ENCODE data around the gene PPP1R9B.

The PPP1R9B gene

DNA sequence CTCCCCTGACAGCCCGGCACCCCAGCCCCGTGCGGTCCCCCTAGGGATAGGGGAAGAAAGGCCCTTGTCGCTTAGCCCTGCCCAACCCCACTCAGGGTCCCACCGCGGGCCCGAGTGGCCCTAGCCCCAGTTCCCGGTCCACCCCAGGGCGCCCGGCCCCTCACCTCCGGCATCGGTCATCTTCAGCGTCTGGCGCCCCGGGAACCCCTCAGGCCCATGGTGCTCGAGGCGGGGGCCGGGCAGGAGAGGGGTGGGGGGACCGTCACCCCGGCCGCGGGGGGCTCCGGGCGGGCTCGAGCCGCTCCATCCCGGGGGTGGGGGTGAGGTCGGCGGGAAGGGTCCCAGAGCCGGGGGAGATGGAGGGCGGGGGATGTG is 21.1 kb downstream of the PPP1R9B start:
- Histone ChIP-seq H3K9me3 (ENCODE audit: control insufficient read depth in 2 of 2, low read length in 2 of 2) (no peaks in the 10 kb centered on the region), H3K36me3 (ENCODE audit: control insufficient read depth in 2 of 2, insufficient read depth in 2 of 2, low read length in 2 of 2) (no peaks in the 10 kb centered on the region), H3K27me3 (ENCODE audit: control insufficient read depth in 1 of 2, insufficient read depth in 2 of 2, low read length in 2 of 2) (peaks cover 2 to 14% of the 10 kb centered on the region in 2 donors), H3K4me1 (ENCODE audit: control insufficient read depth, insufficient read depth, low read length) (peaks cover 31% of the 10 kb centered on the region), H3K27ac (ENCODE audit: low read length) (no peak overlapping the region), H3K9ac (ENCODE audit: low read length in 2 of 2) (no peak overlapping the region), H3K4me3 (ENCODE audit: low read length in 2 of 2) (peak overlapping the region in 1 of 2 donors; percentile 63)

DNA sequence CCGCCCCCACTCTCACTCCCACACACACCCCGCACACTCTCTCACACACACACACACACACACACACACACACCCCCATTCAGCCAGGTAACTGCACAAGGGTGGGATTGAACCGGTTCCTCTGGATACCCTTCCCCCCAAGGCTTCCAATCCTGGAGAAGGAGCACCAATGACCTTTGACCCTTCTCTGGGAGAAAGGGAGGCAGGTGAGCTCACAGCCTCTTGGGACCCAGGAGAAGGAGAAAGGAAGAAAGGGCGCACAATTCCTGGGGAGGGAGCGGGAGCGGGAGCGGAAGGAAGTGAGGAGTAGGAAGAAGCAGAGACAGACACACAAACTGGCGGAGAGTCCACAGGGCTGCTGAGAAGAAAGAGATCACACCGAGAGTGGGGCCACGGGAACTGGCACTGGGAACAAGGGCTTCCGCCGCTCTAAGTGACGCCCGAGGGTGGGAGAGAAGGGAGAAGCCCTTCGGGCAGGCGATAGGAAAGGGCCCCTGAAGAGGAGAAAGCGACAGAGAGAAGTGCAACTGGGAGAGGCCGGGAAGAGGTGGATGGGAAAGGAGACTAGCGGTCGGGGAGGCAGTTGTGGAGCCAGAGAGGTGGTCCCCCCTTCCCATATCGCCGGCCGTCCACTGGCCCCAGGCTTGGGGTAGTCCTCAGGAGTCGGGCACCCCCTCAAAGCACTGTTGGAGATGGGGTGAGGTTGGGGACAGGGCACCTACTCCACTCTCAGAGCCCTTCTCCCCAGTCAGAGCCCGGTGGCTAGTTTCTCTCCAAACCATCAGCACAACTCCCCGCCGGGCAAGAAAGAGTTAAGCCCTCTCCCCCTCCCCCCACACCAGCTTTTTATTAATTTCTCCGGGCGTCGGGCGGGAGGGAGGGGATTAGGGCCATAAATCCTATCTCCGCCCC is 21.8 kb downstream of the PPP1R9B start:
- no peak overlapping the region for H3K27ac ChIP-seq (ENCODE audit: low read length)

DNA sequence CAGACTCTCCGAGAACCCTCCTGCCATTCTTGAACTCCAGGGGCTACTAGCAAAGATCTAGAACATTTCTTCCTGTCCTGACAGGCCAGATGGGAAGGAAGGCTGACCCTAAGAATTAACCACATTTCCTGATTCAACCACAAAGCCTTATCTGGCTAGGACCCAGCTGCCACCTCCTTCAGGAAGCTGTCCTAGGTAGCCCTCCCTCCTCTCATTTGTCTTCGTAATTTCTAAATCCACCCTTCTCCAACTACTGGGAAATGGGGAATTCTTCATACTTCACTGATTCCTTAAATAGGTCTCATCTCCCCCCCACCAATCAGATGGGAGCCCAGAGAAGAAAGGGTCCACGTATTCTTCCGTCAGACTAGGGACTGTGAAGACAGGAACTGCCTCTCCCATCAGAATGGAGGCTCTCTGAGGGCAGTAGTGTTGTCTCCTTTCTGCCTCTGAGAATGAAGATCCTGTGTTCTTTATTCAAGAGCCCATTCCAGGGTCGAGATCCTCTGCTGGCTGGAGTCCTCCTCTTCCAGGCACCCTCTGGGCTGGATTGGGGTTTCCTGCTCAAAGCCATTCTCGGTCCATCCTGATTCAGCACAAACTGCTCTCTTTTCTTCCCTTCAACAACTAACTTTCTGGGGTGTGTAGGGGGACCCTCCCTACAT is 22.6 kb downstream of the PPP1R9B start:
- Histone ChIP-seq H3K27me3 (ENCODE audit: control insufficient read depth in 1 of 2, insufficient read depth in 2 of 2, low read length in 2 of 2) (peaks cover 2 to 14% of the 10 kb centered on the region in 2 donors), H3K9me3 (ENCODE audit: control insufficient read depth in 2 of 2, low read length in 2 of 2) (no peaks in the 10 kb centered on the region), H3K36me3 (ENCODE audit: control insufficient read depth in 2 of 2, insufficient read depth in 2 of 2, low read length in 2 of 2) (no peaks in the 10 kb centered on the region), H3K9ac (ENCODE audit: low read length in 2 of 2) (no peak overlapping the region), H3K4me3 (ENCODE audit: low read length in 2 of 2) (no peak overlapping the region), H3K4me1 (ENCODE audit: control insufficient read depth, insufficient read depth, low read length) (peaks cover 28% of the 10 kb centered on the region), H3K27ac (ENCODE audit: low read length) (no peak overlapping the region)

More for the DNA sequence above, 21.8 kb downstream of the PPP1R9B start:
- peaks cover 2 to 14% of the 10 kb centered on the region in 2 donors for H3K27me3 ChIP-seq (ENCODE audit: control insufficient read depth in 1 of 2, insufficient read depth in 2 of 2, low read length in 2 of 2)
- peaks cover 32% of the 10 kb centered on the region for H3K4me1 ChIP-seq (ENCODE audit: control insufficient read depth, insufficient read depth, low read length)
- peak overlapping the region in 1 of 2 donors; percentile 36 for H3K9ac ChIP-seq (ENCODE audit: low read length in 2 of 2)
- H3K36me3 ChIP-seq (ENCODE audit: control insufficient read depth in 2 of 2, insufficient read depth in 2 of 2, low read length in 2 of 2), result no peaks in the 10 kb centered on the region
- no peaks in the 10 kb centered on the region for H3K9me3 ChIP-seq (ENCODE audit: control insufficient read depth in 2 of 2, low read length in 2 of 2)
- peak overlapping the region in 1 of 2 donors; percentile 61 for H3K4me3 ChIP-seq (ENCODE audit: low read length in 2 of 2)

DNA sequence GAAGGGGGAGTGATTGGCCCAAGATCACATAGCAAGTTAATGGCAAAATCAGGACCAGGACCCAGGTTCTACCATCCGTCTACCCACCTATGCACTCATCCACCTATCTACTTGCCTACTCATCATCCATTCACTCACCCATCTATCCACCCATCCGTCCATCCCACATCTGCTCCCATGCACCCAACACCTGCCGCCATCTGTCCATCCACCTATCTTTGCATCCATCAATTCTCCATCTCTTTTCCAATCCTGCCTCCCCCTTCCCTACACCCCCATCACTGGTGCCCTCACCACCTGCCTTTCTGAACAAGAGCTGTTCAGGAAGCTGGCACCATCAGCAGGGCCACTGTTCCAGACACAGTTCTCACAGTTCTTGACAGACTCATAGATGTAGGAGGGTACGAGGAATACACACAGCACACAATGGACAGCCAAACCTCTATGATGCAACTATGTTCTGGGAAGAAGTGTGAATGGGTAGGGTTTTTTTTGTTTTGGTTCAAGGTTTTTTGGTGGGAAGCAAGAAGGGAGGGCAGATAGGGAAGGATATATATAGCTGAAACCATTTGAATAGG is 25.0 kb downstream of the PPP1R9B start:
- Histone ChIP-seq H3K27me3 (ENCODE audit: control insufficient read depth in 1 of 2, insufficient read depth in 2 of 2, low read length in 2 of 2) (peaks cover 2 to 14% of the 10 kb centered on the region in 2 donors), H3K9me3 (ENCODE audit: control insufficient read depth in 2 of 2, low read length in 2 of 2) (no peaks in the 10 kb centered on the region), H3K9ac (ENCODE audit: low read length in 2 of 2) (no peak overlapping the region), H3K4me3 (ENCODE audit: low read length in 2 of 2) (no peak overlapping the region), H3K36me3 (ENCODE audit: control insufficient read depth in 2 of 2, insufficient read depth in 2 of 2, low read length in 2 of 2) (no peaks in the 10 kb centered on the region), H3K27ac (ENCODE audit: low read length) (no peak overlapping the region), H3K4me1 (ENCODE audit: control insufficient read depth, insufficient read depth, low read length) (peaks cover 17% of the 10 kb centered on the region)

DNA sequence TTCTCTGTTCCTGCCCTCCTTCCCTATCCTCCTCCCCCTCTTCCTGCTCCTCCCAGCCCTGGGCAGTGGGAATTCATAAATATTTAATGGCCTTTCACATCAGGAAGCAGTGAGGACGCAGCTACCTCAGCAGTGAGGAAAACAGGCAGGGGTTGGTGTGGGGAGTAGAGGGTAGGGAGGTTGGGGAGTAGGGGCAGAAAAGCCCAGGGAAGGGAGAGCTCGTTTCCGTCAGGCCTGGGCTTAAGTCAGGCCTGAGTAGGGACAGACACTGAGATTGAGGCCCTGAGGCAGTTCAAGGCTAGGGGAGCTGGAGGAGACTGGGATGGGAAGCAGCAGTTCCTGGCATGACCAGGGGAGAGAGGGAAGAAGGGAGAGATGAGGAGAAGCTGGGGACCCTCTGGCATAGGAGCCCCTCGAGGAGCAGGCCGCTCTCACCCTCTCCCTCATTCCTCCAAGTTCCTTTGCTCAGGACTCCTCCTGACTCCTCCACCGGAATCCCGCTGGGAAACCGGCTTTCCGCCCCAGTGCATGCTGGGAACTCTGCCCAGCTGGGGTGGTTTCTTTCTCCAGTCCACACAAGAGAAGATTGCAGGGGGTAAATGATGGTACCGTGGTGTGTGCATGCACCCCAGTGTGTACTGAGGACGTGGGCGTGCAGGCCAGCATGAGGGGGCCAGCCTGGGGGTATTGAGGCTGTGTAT is 26.7 kb downstream of the PPP1R9B start:
- Histone ChIP-seq H3K27me3 (ENCODE audit: control insufficient read depth in 1 of 2, insufficient read depth in 2 of 2, low read length in 2 of 2) (peaks cover under 1 to 4% of the 10 kb centered on the region in 2 donors), H3K36me3 (ENCODE audit: control insufficient read depth in 2 of 2, insufficient read depth in 2 of 2, low read length in 2 of 2) (no peaks in the 10 kb centered on the region), H3K27ac (ENCODE audit: low read length) (peak overlapping the region; percentile 53), H3K9ac (ENCODE audit: low read length in 2 of 2) (peak overlapping the region in 1 of 2 donors; percentile 58), H3K4me3 (ENCODE audit: low read length in 2 of 2) (no peak overlapping the region), H3K4me1 (ENCODE audit: control insufficient read depth, insufficient read depth, low read length) (peaks cover 11% of the 10 kb centered on the region), H3K9me3 (ENCODE audit: control insufficient read depth in 2 of 2, low read length in 2 of 2) (no peaks in the 10 kb centered on the region)

DNA sequence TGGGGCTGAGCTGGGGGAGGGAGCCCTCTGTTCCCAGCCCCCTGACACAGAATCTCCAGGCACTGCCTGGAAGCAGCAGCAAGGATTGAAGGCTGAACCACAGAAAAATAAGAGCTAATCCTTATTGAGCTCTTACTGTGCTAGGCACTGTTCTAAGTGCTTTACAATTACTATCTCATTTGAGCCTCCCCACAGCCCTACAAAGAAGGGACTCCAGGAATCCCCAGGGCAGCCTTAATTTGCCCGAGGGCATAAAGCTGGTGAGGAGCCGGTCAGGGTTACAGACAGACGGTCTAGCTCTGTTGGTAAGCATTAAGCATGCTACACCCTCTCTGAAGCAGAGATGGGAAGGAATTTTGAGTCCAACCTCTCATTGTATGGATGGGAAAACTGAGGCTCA is 27.5 kb downstream of the PPP1R9B start:
- Histone ChIP-seq H3K27ac (ENCODE audit: low read length) (peak overlapping the region; percentile 53), H3K36me3 (ENCODE audit: control insufficient read depth in 2 of 2, insufficient read depth in 2 of 2, low read length in 2 of 2) (no peaks in the 10 kb centered on the region), H3K9ac (ENCODE audit: low read length in 2 of 2) (no peak overlapping the region), H3K9me3 (ENCODE audit: control insufficient read depth in 2 of 2, low read length in 2 of 2) (no peaks in the 10 kb centered on the region), H3K27me3 (ENCODE audit: control insufficient read depth in 1 of 2, insufficient read depth in 2 of 2, low read length in 2 of 2) (no peaks in the 10 kb centered on the region), H3K4me1 (ENCODE audit: control insufficient read depth, insufficient read depth, low read length) (peaks cover 15% of the 10 kb centered on the region), H3K4me3 (ENCODE audit: low read length in 2 of 2) (no peak overlapping the region)

DNA sequence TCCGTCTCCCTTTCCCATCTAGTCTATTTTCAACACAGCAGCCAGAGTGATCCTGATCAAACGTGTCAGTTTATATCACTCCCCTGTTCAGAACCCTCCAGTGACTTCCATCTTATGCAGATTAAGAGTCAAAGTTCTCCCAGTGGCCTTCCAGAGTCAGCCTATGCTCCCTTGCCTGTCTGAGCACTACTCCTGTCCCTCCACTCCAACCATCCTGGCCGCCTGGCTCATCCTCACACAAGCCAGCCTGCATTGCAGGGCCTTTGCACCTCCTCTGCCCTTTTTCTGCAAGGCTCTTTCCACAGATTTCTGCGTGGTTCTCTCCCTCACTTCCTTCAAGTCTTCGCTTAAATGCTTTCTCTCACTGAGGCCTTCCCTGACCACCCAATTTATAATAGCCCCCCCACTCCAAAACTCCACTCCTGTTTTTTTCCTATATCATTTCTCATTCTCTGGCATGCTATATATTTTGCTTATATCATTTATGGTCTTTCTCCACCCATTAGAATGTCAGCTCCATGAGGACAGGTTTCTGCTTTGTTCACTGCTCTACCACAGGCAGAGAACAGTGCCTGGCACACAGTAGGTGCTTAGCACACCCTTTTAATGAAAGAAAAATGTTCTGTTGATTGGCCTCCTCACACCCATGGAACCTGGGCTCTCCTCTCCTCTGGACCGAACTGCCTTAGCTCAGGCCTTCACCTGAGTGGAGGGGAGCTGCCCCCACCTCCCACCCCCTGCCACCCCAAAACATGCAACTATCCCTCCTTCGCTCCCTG is 29.8 kb downstream of the PPP1R9B start:
- H3K27ac ChIP-seq (ENCODE audit: low read length), result no peak overlapping the region
- H3K4me1 ChIP-seq (ENCODE audit: control insufficient read depth, insufficient read depth, low read length), result peaks cover 25% of the 10 kb centered on the region
- H3K4me3 ChIP-seq (ENCODE audit: low read length in 2 of 2), result no peak overlapping the region
- peaks cover 0 to 8% of the 10 kb centered on the region in 2 donors for H3K27me3 ChIP-seq (ENCODE audit: control insufficient read depth in 1 of 2, insufficient read depth in 2 of 2, low read length in 2 of 2)
- no peaks in the 10 kb centered on the region for H3K36me3 ChIP-seq (ENCODE audit: control insufficient read depth in 2 of 2, insufficient read depth in 2 of 2, low read length in 2 of 2)
- no peak overlapping the region for H3K9ac ChIP-seq (ENCODE audit: low read length in 2 of 2)
- H3K9me3 ChIP-seq (ENCODE audit: control insufficient read depth in 2 of 2, low read length in 2 of 2), result no peaks in the 10 kb centered on the region

DNA sequence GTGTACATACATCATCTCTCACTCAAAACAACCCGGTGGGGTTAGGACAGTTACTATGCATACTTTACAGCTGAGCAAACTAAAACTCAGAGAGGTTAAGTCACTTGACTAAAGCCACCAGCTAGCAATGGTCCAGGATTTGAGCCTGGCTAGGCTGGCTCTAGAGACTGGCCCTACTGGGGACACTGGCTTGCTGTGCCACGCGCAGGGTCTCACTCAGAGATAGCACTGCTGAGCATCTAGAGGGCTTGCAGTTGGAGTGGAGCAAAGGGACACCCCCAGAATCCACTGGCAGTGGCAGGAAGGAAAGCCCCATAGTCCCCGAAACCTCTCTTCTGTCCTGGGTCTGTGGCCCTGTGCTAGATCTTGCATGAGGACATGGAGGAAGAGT is 31.7 kb downstream of the PPP1R9B start:
- Histone ChIP-seq H3K9me3 (ENCODE audit: control insufficient read depth in 2 of 2, low read length in 2 of 2) (no peaks in the 10 kb centered on the region), H3K9ac (ENCODE audit: low read length in 2 of 2) (no peak overlapping the region), H3K27ac (ENCODE audit: low read length) (no peak overlapping the region), H3K27me3 (ENCODE audit: control insufficient read depth in 1 of 2, insufficient read depth in 2 of 2, low read length in 2 of 2) (peaks cover 0 to 8% of the 10 kb centered on the region in 2 donors), H3K36me3 (ENCODE audit: control insufficient read depth in 2 of 2, insufficient read depth in 2 of 2, low read length in 2 of 2) (no peaks in the 10 kb centered on the region), H3K4me1 (ENCODE audit: control insufficient read depth, insufficient read depth, low read length) (peaks cover 30% of the 10 kb centered on the region), H3K4me3 (ENCODE audit: low read length in 2 of 2) (no peak overlapping the region)

DNA sequence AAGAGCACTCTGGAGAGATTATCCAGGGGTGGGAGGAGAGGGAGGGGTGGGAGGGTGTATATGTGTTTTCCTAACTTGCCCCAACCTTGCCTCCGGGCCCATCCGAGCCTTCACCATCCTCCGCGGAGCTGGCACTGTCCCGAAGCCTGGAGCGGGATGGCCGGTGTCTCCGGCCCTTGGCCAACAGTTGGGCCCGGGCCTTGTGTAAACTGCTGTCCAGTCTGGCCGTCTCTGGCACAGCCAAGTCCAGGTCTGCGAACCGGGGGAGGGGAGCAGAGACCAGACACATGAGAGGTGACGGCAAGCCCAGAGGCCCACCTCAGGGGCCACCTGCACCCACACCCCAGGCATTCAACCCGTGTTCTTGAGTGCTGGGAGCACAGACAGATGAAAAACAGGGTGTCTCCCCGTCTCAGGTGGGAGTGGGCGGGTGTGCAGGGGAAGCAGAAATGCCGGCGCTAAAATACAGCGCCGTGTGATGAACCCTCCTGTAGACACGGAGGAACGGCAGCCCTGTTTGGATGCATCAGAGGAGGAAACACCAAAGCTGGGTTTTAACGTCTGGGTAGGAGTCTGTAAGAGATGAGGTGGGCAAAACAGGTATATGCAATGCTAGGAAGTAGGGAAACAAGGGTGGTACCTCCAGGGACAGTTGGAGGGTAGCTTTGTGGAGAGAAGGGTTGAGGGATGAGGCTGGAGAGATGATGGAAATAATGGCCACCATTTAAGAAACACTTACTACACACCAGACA is 32.2 kb downstream of the PPP1R9B start:
- H3K27ac ChIP-seq (ENCODE audit: low read length), result peak overlapping the region; percentile 49
- H3K36me3 ChIP-seq (ENCODE audit: control insufficient read depth in 2 of 2, insufficient read depth in 2 of 2, low read length in 2 of 2), result no peaks in the 10 kb centered on the region
- no peak overlapping the region for H3K9ac ChIP-seq (ENCODE audit: low read length in 2 of 2)
- H3K4me1 ChIP-seq (ENCODE audit: control insufficient read depth, insufficient read depth, low read length), result peaks cover 31% of the 10 kb centered on the region
- H3K9me3 ChIP-seq (ENCODE audit: control insufficient read depth in 2 of 2, low read length in 2 of 2), result no peaks in the 10 kb centered on the region
- H3K4me3 ChIP-seq (ENCODE audit: low read length in 2 of 2), result no peak overlapping the region
- H3K27me3 ChIP-seq (ENCODE audit: control insufficient read depth in 1 of 2, insufficient read depth in 2 of 2, low read length in 2 of 2), result peaks cover 0 to 8% of the 10 kb centered on the region in 2 donors

All from stomach smooth muscle (tissue), 2 donors.